ENCODE data around the gene ARHGAP25. TPM values are rescaled to one million over a fixed set of nuclear protein-coding genes. Genes with fewer than 3 reads are reported as not detected.

ARHGAP25 gene
- polyA plus RNA-seq, 1 experiment = 0.55 TPM

DNA sequence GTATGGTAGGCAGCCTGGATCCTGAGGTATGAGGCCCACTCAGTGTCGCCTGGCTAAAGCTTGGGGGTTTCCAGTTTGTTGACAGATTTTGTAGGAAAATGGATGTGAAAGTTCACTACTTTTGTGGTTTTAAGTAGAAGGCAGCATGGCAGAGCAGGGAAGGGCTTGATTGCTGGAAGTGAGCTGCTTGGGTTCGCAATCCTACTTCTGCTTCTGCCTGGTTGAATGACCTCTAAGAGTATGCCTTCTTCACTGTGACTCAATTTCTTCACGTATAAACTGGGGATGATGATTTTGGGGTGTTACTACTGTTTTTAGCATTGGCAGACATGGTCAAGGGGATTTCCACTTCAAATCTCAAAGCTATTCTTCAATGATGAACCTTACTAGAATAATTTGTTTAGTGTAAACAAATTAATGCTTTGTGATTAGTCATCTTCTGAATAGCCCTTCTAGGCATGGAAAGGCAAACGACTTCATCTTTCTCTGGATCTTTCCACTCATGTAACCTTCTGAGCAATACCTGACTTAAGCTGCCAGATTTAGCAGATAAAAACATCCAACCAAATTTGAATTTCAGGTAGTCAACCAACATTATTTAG is 123.3 kb downstream of the ARHGAP25 start:
- TF ChIP-seq, protein P1, sequence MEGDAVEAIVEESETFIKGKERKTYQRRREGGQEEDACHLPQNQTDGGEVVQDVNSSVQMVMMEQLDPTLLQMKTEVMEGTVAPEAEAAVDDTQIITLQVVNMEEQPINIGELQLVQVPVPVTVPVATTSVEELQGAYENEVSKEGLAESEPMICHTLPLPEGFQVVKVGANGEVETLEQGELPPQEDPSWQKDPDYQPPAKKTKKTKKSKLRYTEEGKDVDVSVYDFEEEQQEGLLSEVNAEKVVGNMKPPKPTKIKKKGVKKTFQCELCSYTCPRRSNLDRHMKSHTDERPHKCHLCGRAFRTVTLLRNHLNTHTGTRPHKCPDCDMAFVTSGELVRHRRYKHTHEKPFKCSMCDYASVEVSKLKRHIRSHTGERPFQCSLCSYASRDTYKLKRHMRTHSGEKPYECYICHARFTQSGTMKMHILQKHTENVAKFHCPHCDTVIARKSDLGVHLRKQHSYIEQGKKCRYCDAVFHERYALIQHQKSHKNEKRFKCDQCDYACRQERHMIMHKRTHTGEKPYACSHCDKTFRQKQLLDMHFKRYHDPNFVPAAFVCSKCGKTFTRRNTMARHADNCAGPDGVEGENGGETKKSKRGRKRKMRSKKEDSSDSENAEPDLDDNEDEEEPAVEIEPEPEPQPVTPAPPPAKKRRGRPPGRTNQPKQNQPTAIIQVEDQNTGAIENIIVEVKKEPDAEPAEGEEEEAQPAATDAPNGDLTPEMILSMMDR (IDR thresholded peaks at IDR 0.05; ENCODE audit: low read depth, low read length) = no peak
- H3K9me3 ChIP-seq (ENCODE audit: control insufficient read depth, insufficient read depth, low read length) = no peaks in the 10 kb centered on the region
- ChIA-PET POLR2A (no interaction called here), CTCF (interaction anchor here (1.2 to 2.6 kb wide), 4 partner anchors 21 to 392 kb away, joined by 4 to 8 read pairs (median 4); no protein-coding TSS in a partner anchor)
- H3K4me3 ChIP-seq (ENCODE audit: low read depth, low read length) = no peak overlapping the region
- H3K27ac ChIP-seq (ENCODE audit: low read depth, low read length) = no peak overlapping the region
- no peak for DNase-seq (ENCODE audit: low read depth, low spot score)
- H3K27me3 ChIP-seq (ENCODE audit: control insufficient read depth, insufficient read depth, low read length) = peaks cover 2% of the 10 kb centered on the region

DNA sequence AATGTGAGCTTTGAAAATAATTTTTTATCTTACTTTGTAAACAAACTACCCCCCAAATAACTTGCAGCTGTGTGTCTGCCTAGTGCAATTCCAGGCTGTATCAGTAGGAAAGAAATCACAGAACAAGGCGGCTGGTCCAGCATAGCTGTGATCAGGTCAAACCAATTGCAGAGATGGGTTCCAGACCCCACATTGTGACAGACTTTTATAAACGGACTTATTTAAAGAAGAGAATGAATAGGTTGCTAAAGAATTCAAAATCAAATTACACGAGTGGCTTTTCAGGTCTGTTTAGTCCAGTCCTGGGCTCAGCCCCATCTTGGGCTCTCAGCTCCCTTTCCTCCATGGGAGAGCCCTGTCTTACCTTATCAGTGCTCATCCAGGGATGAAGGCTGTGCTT is 125.5 kb downstream of the ARHGAP25 start:
- ChIA-PET CTCF (interaction anchor here (0.7 to 1.3 kb wide), 4 partner anchors 21 to 151 kb away, joined by 3 to 4 read pairs (median 4); no protein-coding TSS in a partner anchor), POLR2A (no interaction called here)
- H3K27me3 ChIP-seq (ENCODE audit: control insufficient read depth, insufficient read depth, low read length) = peaks cover 6% of the 10 kb centered on the region
- DNase-seq (ENCODE audit: low read depth, low spot score) = no peak
- H3K4me3 ChIP-seq (ENCODE audit: low read depth, low read length) = no peak overlapping the region
- no peaks in the 10 kb centered on the region for H3K9me3 ChIP-seq (ENCODE audit: control insufficient read depth, insufficient read depth, low read length)
- H3K27ac ChIP-seq (ENCODE audit: low read depth, low read length) = no peak overlapping the region
- TF ChIP-seq, protein P1 (IDR thresholded peaks at IDR 0.05; ENCODE audit: low read depth, low read length) = no peak

DNA sequence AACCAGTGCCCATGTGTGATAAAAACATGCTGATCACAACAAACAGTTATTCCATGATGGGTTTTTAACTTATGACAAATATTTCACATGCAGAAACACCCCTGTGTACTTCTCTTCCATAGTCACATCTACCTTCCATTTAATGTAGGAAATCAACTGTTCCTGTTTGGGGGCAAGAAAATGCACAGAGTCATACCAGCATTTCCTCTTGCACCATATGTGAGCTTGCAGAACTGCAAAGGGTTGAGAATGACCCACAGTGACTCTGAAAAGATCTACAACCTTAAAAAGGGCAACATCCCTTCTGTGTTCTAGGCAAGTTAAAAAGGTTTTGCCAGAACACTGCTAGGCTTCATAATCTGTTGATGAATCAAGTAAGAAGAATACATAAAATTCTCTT is 126.7 kb downstream of the ARHGAP25 start:
- no peak overlapping the region for H3K4me3 ChIP-seq (ENCODE audit: low read depth, low read length)
- no peak for DNase-seq (ENCODE audit: low read depth, low spot score)
- no peaks in the 10 kb centered on the region for H3K9me3 ChIP-seq (ENCODE audit: control insufficient read depth, insufficient read depth, low read length)
- H3K27me3 ChIP-seq (ENCODE audit: control insufficient read depth, insufficient read depth, low read length) = peaks cover 6% of the 10 kb centered on the region
- POLR2A ChIA-PET = no interaction called here
- TF ChIP-seq, protein P1 (IDR thresholded peaks at IDR 0.05; ENCODE audit: low read depth, low read length) = no peak
- CTCF ChIA-PET = interaction anchor here (1.4 kb wide), 1 partner anchor 64 kb away, joined by 4 read pairs; no protein-coding TSS in a partner anchor
- H3K27ac ChIP-seq (ENCODE audit: low read depth, low read length) = no peak overlapping the region

DNA sequence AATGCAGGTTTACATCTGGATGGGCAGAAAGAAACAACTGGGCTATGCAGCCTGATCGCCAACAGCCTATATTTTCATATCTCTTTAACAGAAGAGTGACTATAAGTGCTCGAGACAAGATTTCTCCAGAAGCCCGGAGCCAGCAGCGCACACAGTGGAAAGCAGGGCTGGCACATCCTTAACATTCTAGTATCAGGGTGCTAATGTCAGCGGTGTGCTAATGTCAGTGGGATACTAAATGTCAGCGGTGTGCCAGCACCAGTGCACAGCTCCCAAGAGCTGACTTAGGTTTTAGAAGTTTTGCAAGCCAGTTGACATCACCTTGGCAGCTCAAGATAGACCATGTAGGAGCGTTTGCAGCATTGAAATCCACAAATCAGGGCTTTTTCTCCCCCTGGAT is 128.3 kb downstream of the ARHGAP25 start:
- CTCF ChIA-PET = no interaction called here
- POLR2A ChIA-PET = no interaction called here
- peaks cover 6% of the 10 kb centered on the region for H3K27me3 ChIP-seq (ENCODE audit: control insufficient read depth, insufficient read depth, low read length)
- no peak overlapping the region for H3K4me3 ChIP-seq (ENCODE audit: low read depth, low read length)
- no peak overlapping the region for H3K27ac ChIP-seq (ENCODE audit: low read depth, low read length)
- DNase-seq (ENCODE audit: low read depth, low spot score) = no peak
- H3K9me3 ChIP-seq (ENCODE audit: control insufficient read depth, insufficient read depth, low read length) = no peaks in the 10 kb centered on the region
- TF ChIP-seq, protein P1 (IDR thresholded peaks at IDR 0.05; ENCODE audit: low read depth, low read length) = no peak

DNA sequence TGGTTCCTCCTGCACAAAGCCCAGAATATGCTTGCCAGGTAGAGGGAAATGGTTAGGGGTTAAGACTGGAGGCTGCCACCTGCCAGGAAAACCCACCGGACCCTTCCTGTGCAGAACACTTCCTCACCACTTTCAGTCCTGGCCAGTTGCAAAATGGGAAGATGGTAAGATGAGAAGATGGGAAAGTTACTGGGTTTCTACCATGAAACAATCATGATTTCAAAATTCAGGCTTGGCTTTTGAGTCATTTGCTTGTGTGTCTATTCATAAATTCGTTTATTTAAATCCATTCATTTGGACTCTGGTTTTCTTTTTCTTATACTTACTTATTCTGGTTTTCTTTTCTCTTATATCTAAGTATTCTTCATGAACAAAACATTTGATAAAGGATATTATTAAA is 129.4 kb downstream of the ARHGAP25 start:
- CTCF ChIA-PET = no interaction called here
- no peak overlapping the region for H3K27ac ChIP-seq (ENCODE audit: low read depth, low read length)
- TF ChIP-seq, protein P1 (IDR thresholded peaks at IDR 0.05; ENCODE audit: low read depth, low read length) = no peak
- POLR2A ChIA-PET = no interaction called here
- DNase-seq (ENCODE audit: low read depth, low spot score) = no peak
- H3K27me3 ChIP-seq (ENCODE audit: control insufficient read depth, insufficient read depth, low read length) = peaks cover 6% of the 10 kb centered on the region
- no peaks in the 10 kb centered on the region for H3K9me3 ChIP-seq (ENCODE audit: control insufficient read depth, insufficient read depth, low read length)
- H3K4me3 ChIP-seq (ENCODE audit: low read depth, low read length) = no peak overlapping the region

Measured in AG04450 (cell line).